ENCODE measurements around the gene CFHR1.

GRCh38 chr1:196808529-196809235 is 10.8 kb upstream of the CFHR1 start:
- no peak for TF ChIP-seq GATA2 (IDR thresholded peaks at IDR 0.05; ENCODE audit: low read depth, low read length)
- no peak for TF ChIP-seq GATA3 (IDR thresholded peaks at IDR 0.05; ENCODE audit: low read depth, low read length)
